Small intestine (tissue), 7 donors: ENCODE results near the gene C12orf50. TPM values are rescaled to one million over a fixed set of nuclear protein-coding genes. Genes with fewer than 3 reads are reported as not detected.

Source experiments
- DNase-seq, 2 donors: peaks; one replicate each; pipeline versions ENCODE4 v3.0.0 to v3.0.0-alpha.2; 2013
- FAIRE-seq: peaks from 2 replicates; lab custom pipeline; 2012; peaks lifted over from hg19 to GRCh38; lab: Jason Lieb, UNC
- H3K27ac ChIP-seq, 3 donors: one replicate each; pipeline ENCODE4 v1.5.1; 2013; ENCODE audit warnings: low read length in 2 of 3, mild to moderate bottlenecking in 2 of 3, control low read depth in 1 of 3, inconsistent platforms in 1 of 3, low read depth in 1 of 3, moderate library complexity in 1 of 3
- H3K27me3 ChIP-seq, 3 donors: one replicate each; pipeline ENCODE4 v1.6.1; 2013; ENCODE audit warnings: low read length in 3 of 3, inconsistent platforms in 1 of 3; ENCODE audit not compliant: control insufficient read depth in 3 of 3, insufficient read depth in 3 of 3
- H3K36me3 ChIP-seq, 3 donors: one replicate each; pipeline ENCODE4 v1.6.1; 2013; ENCODE audit warnings: low read length in 3 of 3, inconsistent platforms in 1 of 3, low read depth in 1 of 3, mild to moderate bottlenecking in 1 of 3, moderate library complexity in 1 of 3; ENCODE audit not compliant: control insufficient read depth in 3 of 3, insufficient read depth in 2 of 3
- H3K4me1 ChIP-seq, 3 donors: one replicate each; pipeline ENCODE4 v1.6.1; 2013; ENCODE audit warnings: low read length in 2 of 3, inconsistent platforms in 1 of 3, low read depth in 1 of 3, mild to moderate bottlenecking in 1 of 3, moderate library complexity in 1 of 3; ENCODE audit not compliant: control insufficient read depth in 3 of 3, insufficient read depth in 2 of 3
- H3K4me3 ChIP-seq, 3 donors: one replicate each; pipeline ENCODE4 v1.5.1; 2013; ENCODE audit warnings: low read length in 3 of 3, control low read depth in 1 of 3, inconsistent platforms in 1 of 3, low read depth in 1 of 3, mild to moderate bottlenecking in 1 of 3, moderate library complexity in 1 of 3
- H3K9me3 ChIP-seq, 2 donors: one replicate each; pipeline ENCODE4 v1.6.1; 2013; ENCODE audit warnings: low read depth in 1 of 2, low read length in 1 of 2; ENCODE audit not compliant: control insufficient read depth in 2 of 2, insufficient read depth in 1 of 2
- WGBS, 3 donors: extraction: QIAGEN DNeasy Blood & Tissue Kit; methylation state at CpG; one replicate each; pipeline ENCODE4 v1.1.7; 2013; 5-methylcytosine and 5-hydroxymethylcytosine counted together
- polyA plus RNA-seq, 4 donors: library from polyadenylated mRNA; stranded (reverse) in 3 of 4; unstranded in 1 of 4; fragments of 200-250 nt in 3 of 4; fragments of 120-200 nt in 1 of 4; gene quantifications; one replicate each; pipeline versions ENCODE4 v1.2.1 to v1.2.3, GENCODE V29; 2013
- donor health status: healthy with polysubstance abuse.
- donor health status: control.
- donor health status: control.
- donor health status: Bipolar disorder and iron deficiency.
- donor health status: healthy.

C12orf50 gene
- polyA plus RNA-seq, 4 donors: 0.04 TPM; not detected in 3

- H3K36me3 ChIP-seq: no peaks in the 10 kb centered on the region
- DNase-seq (no peak), FAIRE-seq (no peak)
- H3K4me1 ChIP-seq: no peaks in the 10 kb centered on the region
- no peak overlapping the region for H3K27ac ChIP-seq
- no peak overlapping the region for H3K4me3 ChIP-seq
- WGBS, 3 donors: 26 to 74% (median 52%) methylated on average over 1 of the region's 1 CpG
- no peaks in the 10 kb centered on the region for H3K27me3 ChIP-seq
- H3K9me3 ChIP-seq: no peaks in the 10 kb centered on the region
Observed at GRCh38 chr12:87943023-87943422, 86.2 kb downstream of the C12orf50 start.

GRCh38 chr12:87939182-87939581 lies 90.0 kb downstream of the C12orf50 start:
- Histone ChIP-seq H3K9me3 (no peaks in the 10 kb centered on the region), H3K36me3 (no peaks in the 10 kb centered on the region), H3K27me3 (no peaks in the 10 kb centered on the region), H3K27ac (no peak overlapping the region), H3K4me3 (no peak overlapping the region), H3K4me1 (no peaks in the 10 kb centered on the region)
- no peak for DNase-seq
- no peak for FAIRE-seq

GRCh38 chr12:87935216-87935615 lies 94.0 kb downstream of the C12orf50 start:
- no peaks in the 10 kb centered on the region for H3K36me3 ChIP-seq
- no peak for FAIRE-seq
- no peak overlapping the region for H3K27ac ChIP-seq
- H3K4me1 ChIP-seq: no peaks in the 10 kb centered on the region
- DNase-seq: no peak
- H3K27me3 ChIP-seq: no peaks in the 10 kb centered on the region
- H3K4me3 ChIP-seq: no peak overlapping the region
- no peaks in the 10 kb centered on the region for H3K9me3 ChIP-seq

GRCh38 chr12:87933991-87934390 lies 95.2 kb downstream of the C12orf50 start:
- Histone ChIP-seq H3K27ac (no peak overlapping the region), H3K4me1 (no peaks in the 10 kb centered on the region), H3K36me3 (no peaks in the 10 kb centered on the region), H3K27me3 (no peaks in the 10 kb centered on the region), H3K9me3 (no peaks in the 10 kb centered on the region), H3K4me3 (no peak overlapping the region)
- DNase-seq (no peak), FAIRE-seq (no peak)

GRCh38 chr12:87931812-87932211 lies 97.4 kb downstream of the C12orf50 start:
- H3K4me3 ChIP-seq: no peak overlapping the region

GRCh38 chr12:87930627-87931026 lies 98.6 kb downstream of the C12orf50 start:
- DNase-seq (no peak), FAIRE-seq (no peak)
- Histone ChIP-seq H3K4me1 (no peaks in the 10 kb centered on the region), H3K27me3 (no peaks in the 10 kb centered on the region), H3K4me3 (no peak overlapping the region), H3K27ac (no peak overlapping the region), H3K36me3 (no peaks in the 10 kb centered on the region), H3K9me3 (no peaks in the 10 kb centered on the region)
- WGBS, 3 donors: 80 to 88% (median 83%) methylated on average over 1 of the region's 1 CpG

More at GRCh38 chr12:87931812-87932211, 97.4 kb downstream of the C12orf50 start:
- no peaks in the 10 kb centered on the region for H3K27me3 ChIP-seq
- H3K36me3 ChIP-seq: no peaks in the 10 kb centered on the region
- no peak overlapping the region for H3K27ac ChIP-seq
- DNase-seq (no peak), FAIRE-seq (no peak)
- no peaks in the 10 kb centered on the region for H3K9me3 ChIP-seq
- no peaks in the 10 kb centered on the region for H3K4me1 ChIP-seq
- whole genome bisulfite sequencing, 3 donors: 73 to 79% (median 73%) methylated on average over 3 of the region's 3 CpGs

Other genes starting within 250 kb of the C12orf50 start
- gene CEP290, start 112.7 kb upstream of the C12orf50 start, polyA plus RNA-seq: 10 to 100 TPM in 1 of 4 donors, 1 to 10 TPM in 3; 1.9 to 13.6 (median 3.4) TPM
- 10 to 100 TPM in 1 of 4 donors, 1 to 10 TPM in 3; 1.9 to 15.1 (median 3.3) TPM for gene TMTC3, start 112.9 kb upstream of the C12orf50 start, polyA plus RNA-seq